Effector CD8-positive, alpha-beta T cell (primary cell): ENCODE measurements around the gene HERC5.
"Not testable (repeated sequence)": the region's sequence is repeated elsewhere in the genome, so short reads cannot be mapped to it uniquely, and the experiment has no call there.

Experiments used
- DNase-seq: peaks from one replicate; lab custom pipeline; 2025; lab: John Stamatoyannopoulos, UW

The HERC5 gene

GRCh38 chr4:88448211-88448765, 8.6 kb upstream of the HERC5 start:
- not testable (repeated sequence) for DNase-seq

GRCh38 chr4:88448889-88449288, 8.0 kb upstream of the HERC5 start:
- no peak for DNase-seq

GRCh38 chr4:88449290-88449689, 7.6 kb upstream of the HERC5 start:
- no peak for DNase-seq

GRCh38 chr4:88451205-88451604, 5.7 kb upstream of the HERC5 start:
- DNase-seq = no peak

- no peak for DNase-seq
Observed at GRCh38 chr4:88452912-88453311, 4.0 kb upstream of the HERC5 start.

- DNase-seq = peak; percentile 41
Observed at GRCh38 chr4:88457307-88458103, 586 bp downstream of the HERC5 start.

GRCh38 chr4:88458104-88458740, 1.3 kb downstream of the HERC5 start:
- DNase-seq = no peak

- no peak for DNase-seq
Observed at GRCh38 chr4:88465653-88466192, 8.8 kb downstream of the HERC5 start.

- DNase-seq = no peak
Observed at GRCh38 chr4:88467392-88467791, 10.5 kb downstream of the HERC5 start.

- no peak for DNase-seq
Observed at GRCh38 chr4:88477229-88477860, 20.4 kb downstream of the HERC5 start.

- DNase-seq = no peak
Observed at GRCh38 chr4:88478247-88478646, 21.3 kb downstream of the HERC5 start.

GRCh38 chr4:88481537-88481936, 24.6 kb downstream of the HERC5 start:
- no peak for DNase-seq

- DNase-seq = no peak
Observed at GRCh38 chr4:88489100-88489761, 32.3 kb downstream of the HERC5 start.

GRCh38 chr4:88497859-88498409, 41.0 kb downstream of the HERC5 start:
- DNase-seq = no peak

GRCh38 chr4:88503344-88503743, 46.4 kb downstream of the HERC5 start:
- DNase-seq = no peak

GRCh38 chr4:88511236-88511635, 54.3 kb downstream of the HERC5 start:
- no peak for DNase-seq

GRCh38 chr4:88514557-88515511, 57.9 kb downstream of the HERC5 start:
- DNase-seq = no peak

- no peak for DNase-seq
Observed at GRCh38 chr4:88516746-88517145, 59.8 kb downstream of the HERC5 start.

GRCh38 chr4:88517825-88518224, 60.9 kb downstream of the HERC5 start:
- DNase-seq = no peak

- DNase-seq = no peak
Observed at GRCh38 chr4:88518911-88519310, 62.0 kb downstream of the HERC5 start.
